CD4-positive, alpha-beta T cell treated with Interleukin-2 at 100 ng/mL for 4 hours (primary cell): ENCODE results near the gene CLTCL1.

Experiments used
- DNase-seq: peaks from one replicate; pipeline ENCODE4 v3.0.0-alpha.2; 2020; ENCODE audit warnings: low spot score

Gene CLTCL1

GRCh38 chr22:19195796-19196731 lies 95.5 kb downstream of the CLTCL1 start:
- no peak for DNase-seq

GRCh38 chr22:19194766-19195536 lies 96.6 kb downstream of the CLTCL1 start:
- no peak for DNase-seq

GRCh38 chr22:19193879-19194278 lies 97.6 kb downstream of the CLTCL1 start:
- no peak for DNase-seq

GRCh38 chr22:19187716-19188563 lies 103.6 kb downstream of the CLTCL1 start:
- no peak for DNase-seq

GRCh38 chr22:19184276-19184997 lies 107.1 kb downstream of the CLTCL1 start:
- no peak for DNase-seq

GRCh38 chr22:19183216-19183615 lies 108.3 kb downstream of the CLTCL1 start:
- no peak for DNase-seq

- no peak for DNase-seq
These were observed 108.9 kb downstream of the CLTCL1 start for GRCh38 chr22:19182472-19183157.

GRCh38 chr22:19181786-19182471 lies 109.6 kb downstream of the CLTCL1 start:
- DNase-seq: no peak

GRCh38 chr22:19180740-19181410 lies 110.6 kb downstream of the CLTCL1 start:
- DNase-seq: no peak

- no peak for DNase-seq
These were observed 111.3 kb downstream of the CLTCL1 start for GRCh38 chr22:19180234-19180633.

- DNase-seq: peak; percentile 53
These were observed 111.9 kb downstream of the CLTCL1 start for GRCh38 chr22:19179497-19180048.

GRCh38 chr22:19178657-19179496 lies 112.6 kb downstream of the CLTCL1 start, which contains the start of gene SLC25A1:
Gene SLC25A1, minus strand, starts transcription at chr22:19178736. Its CDS starts 63 bp downstream, at chr22:19178673.
- DNase-seq: peak; percentile 85

GRCh38 chr22:19178065-19178656 lies 113.4 kb downstream of the CLTCL1 start:
- peak; percentile 37 for DNase-seq

GRCh38 chr22:19177164-19178064 lies 114.1 kb downstream of the CLTCL1 start:
- no peak for DNase-seq

GRCh38 chr22:19176732-19177131 lies 114.8 kb downstream of the CLTCL1 start:
- no peak for DNase-seq

- no peak for DNase-seq
These were observed 115.3 kb downstream of the CLTCL1 start for GRCh38 chr22:19176175-19176643.
